ENCODE measurements around the gene SLC17A3. TPM values are rescaled to one million over a fixed set of nuclear protein-coding genes. Genes with fewer than 3 reads are reported as not detected.

Gene SLC17A3
- total RNA-seq, 5 donors from 2014 or later (not counting 1 experiment from before 2014, with no cell fraction given), result 0.38 to 1.0 (median 0.67) TPM; not detected in 1

DNA sequence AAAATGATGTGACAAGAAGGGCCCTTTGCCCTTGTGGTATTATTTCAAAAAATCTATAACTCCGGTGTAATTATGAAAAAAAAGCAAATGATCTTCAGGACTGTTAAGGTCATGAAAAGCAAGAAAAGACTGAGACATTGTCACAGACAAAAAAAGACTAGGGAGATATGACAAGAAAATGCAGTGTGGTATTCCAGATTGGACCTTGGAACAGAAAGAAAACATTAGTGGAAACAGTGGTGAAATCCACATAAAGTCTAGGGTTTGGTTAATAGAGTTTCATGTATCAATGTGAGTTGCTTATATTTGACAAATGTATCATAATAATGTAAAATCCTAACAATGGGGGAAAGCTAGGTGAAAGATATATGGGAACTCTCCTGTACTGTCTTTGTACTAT, 26.8 kb upstream of the SLC17A3 start:
- Histone ChIP-seq H3K4me1 (ENCODE audit: control insufficient read depth in 1 of 2, extremely low read depth in 1 of 2, insufficient read depth in 2 of 2, low read length in 2 of 2) (no peaks in the 10 kb centered on the region), H3K27ac (ENCODE audit: low read length) (no peak overlapping the region), H3K9me3 (no peaks in the 10 kb centered on the region), H3K27me3 (replicated peaks in 1 of 2; ENCODE audit: control insufficient read depth in 2 of 2, extremely low read depth in 1 of 2, insufficient read depth in 2 of 2, low read length in 1 of 2) (no peaks in the 10 kb centered on the region), H3K4me3 (ENCODE audit: control insufficient read depth in 1 of 2, extremely low read depth in 1 of 2, low read length in 1 of 2) (no peak overlapping the region), H3K36me3 (ENCODE audit: control insufficient read depth in 2 of 2, extremely low read depth in 1 of 2, insufficient read depth in 1 of 2, low read length in 1 of 2) (no peaks in the 10 kb centered on the region)
- ChIA-PET POLR2A (no interaction called here), CTCF (no interaction called here)
- Mint-ChIP-seq H3K9me3 (no peaks in the 10 kb centered on the region), H3K4me3 (no peak overlapping the region), H3K4me1 (no peaks in the 10 kb centered on the region), H3K27ac (no peak overlapping the region), H3K27me3 (peaks cover 11 to 13% of the 10 kb centered on the region in 2 donors), H3K36me3 (no peaks in the 10 kb centered on the region)
- DNase-seq, result no peak
- no peak for ATAC-seq (replicated peaks in 1 of 4)
- 50% methylated on average over 1 of the region's 1 CpG for WGBS (ENCODE audit: insufficient coverage)

DNA sequence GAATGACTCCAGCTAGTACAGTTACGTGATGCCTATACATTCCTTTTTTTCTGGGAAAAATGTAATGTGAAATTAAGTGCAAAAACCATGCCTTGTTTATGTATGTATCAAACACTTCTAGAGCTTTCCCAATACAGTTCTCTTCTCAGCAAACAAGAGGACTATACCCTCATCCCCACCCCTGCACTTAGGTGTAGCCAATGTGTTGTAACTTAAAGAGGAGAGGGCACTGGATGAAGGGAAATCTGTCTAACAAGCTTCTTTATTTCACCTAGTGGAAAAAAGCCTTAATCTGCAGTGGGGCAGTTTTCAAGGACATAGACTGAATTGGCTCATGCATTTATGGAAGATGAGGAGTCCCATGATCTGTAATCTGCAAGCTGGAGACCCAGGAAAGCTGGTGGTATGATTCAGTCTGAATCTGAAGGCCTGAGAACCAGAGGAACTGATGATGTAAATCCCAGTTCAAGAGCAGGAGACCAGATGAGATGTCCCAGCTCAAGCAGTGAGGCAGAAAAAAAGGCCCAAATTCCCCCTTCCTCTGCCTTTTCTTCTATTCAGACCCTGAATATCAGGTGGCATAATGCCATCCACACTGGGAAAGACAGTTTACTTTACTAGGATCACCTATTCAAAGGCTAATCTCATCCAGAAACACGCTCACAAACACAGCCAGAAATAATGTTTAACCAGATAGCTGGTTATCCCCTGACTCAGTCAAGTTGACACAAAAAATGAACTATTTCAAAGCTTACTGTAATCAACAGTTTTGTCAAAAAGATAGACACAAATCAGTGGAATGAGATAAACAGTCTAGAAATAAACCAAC, 25.8 kb upstream of the SLC17A3 start:
- POLR2A ChIA-PET, result interaction anchor here in 1 of 2 donors (0.6 kb wide), 1 partner anchor 103 kb away, joined by 4 read pairs; no protein-coding TSS in a partner anchor
- no peaks in the 10 kb centered on the region for H3K9me3 Mint-ChIP-seq
- H3K36me3 Mint-ChIP-seq, result no peaks in the 10 kb centered on the region
- DNase-seq (no peak), ATAC-seq (replicated peaks in 1 of 4) (no peak)
- H3K9me3 ChIP-seq, result no peaks in the 10 kb centered on the region
- no peak overlapping the region for H3K4me3 ChIP-seq (ENCODE audit: control insufficient read depth in 1 of 2, extremely low read depth in 1 of 2, low read length in 1 of 2)
- peaks cover 9 to 13% of the 10 kb centered on the region in 2 donors for H3K27me3 Mint-ChIP-seq
- no peaks in the 10 kb centered on the region for H3K4me1 Mint-ChIP-seq
- H3K4me1 ChIP-seq (ENCODE audit: control insufficient read depth in 1 of 2, extremely low read depth in 1 of 2, insufficient read depth in 2 of 2, low read length in 2 of 2), result no peaks in the 10 kb centered on the region
- no peak overlapping the region for H3K27ac Mint-ChIP-seq
- no peaks in the 10 kb centered on the region for H3K36me3 ChIP-seq (ENCODE audit: control insufficient read depth in 2 of 2, extremely low read depth in 1 of 2, insufficient read depth in 1 of 2, low read length in 1 of 2)
- WGBS (ENCODE audit: insufficient coverage), result no CpG with 5 or more reads among the region's 2 CpGs
- no peak overlapping the region for H3K4me3 Mint-ChIP-seq
- H3K27ac ChIP-seq (ENCODE audit: low read length), result no peak overlapping the region
- H3K27me3 ChIP-seq (replicated peaks in 1 of 2; ENCODE audit: control insufficient read depth in 2 of 2, extremely low read depth in 1 of 2, insufficient read depth in 2 of 2, low read length in 1 of 2), result no peaks in the 10 kb centered on the region
- CTCF ChIA-PET, result interaction anchor here (0.6 to 1.1 kb wide), 2 partner anchors 15 to 1871 kb away, joined by 3 read pairs; no protein-coding TSS in a partner anchor

DNA sequence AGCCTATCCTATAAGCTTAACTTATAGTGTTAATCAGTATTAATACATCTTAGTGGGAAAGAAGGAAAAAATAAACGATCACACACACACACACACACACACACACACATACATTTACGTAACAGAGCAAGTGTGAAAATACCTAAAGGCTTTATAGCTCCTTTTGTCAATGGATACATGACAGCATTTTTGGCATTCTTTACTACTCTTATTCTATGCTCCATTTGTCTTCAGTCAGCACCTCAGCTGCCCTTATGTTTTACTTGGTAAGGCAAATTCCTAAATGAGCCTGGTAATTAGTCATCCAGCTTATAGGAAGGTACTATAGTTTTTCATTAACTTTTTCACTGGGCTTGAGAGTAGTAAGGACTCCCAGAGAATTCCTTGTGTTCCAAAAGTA, 25.1 kb upstream of the SLC17A3 start:
- no CpG with 5 or more reads among the region's 2 CpGs for WGBS (ENCODE audit: insufficient coverage)
- H3K27me3 Mint-ChIP-seq, result peaks cover 5 to 8% of the 10 kb centered on the region in 2 donors
- no peaks in the 10 kb centered on the region for H3K36me3 Mint-ChIP-seq
- no peaks in the 10 kb centered on the region for H3K9me3 Mint-ChIP-seq
- H3K4me1 ChIP-seq (ENCODE audit: control insufficient read depth in 1 of 2, extremely low read depth in 1 of 2, insufficient read depth in 2 of 2, low read length in 2 of 2), result no peaks in the 10 kb centered on the region
- no peaks in the 10 kb centered on the region for H3K36me3 ChIP-seq (ENCODE audit: control insufficient read depth in 2 of 2, extremely low read depth in 1 of 2, insufficient read depth in 1 of 2, low read length in 1 of 2)
- ChIA-PET POLR2A (interaction anchor here in 1 of 2 donors (0.7 kb wide), 2 partner anchors 59 to 105 kb away, joined by 3 to 4 read pairs; no protein-coding TSS in a partner anchor), CTCF (interaction anchor here (0.6 to 1.1 kb wide), 3 partner anchors 15 to 1871 kb away, joined by 3 read pairs; no protein-coding TSS in a partner anchor)
- no peak overlapping the region for H3K4me3 Mint-ChIP-seq
- no peak overlapping the region for H3K27ac ChIP-seq (ENCODE audit: low read length)
- no peak for DNase-seq
- no peak for ATAC-seq (replicated peaks in 1 of 4)
- no peaks in the 10 kb centered on the region for H3K9me3 ChIP-seq
- no peaks in the 10 kb centered on the region for H3K27me3 ChIP-seq (replicated peaks in 1 of 2; ENCODE audit: control insufficient read depth in 2 of 2, extremely low read depth in 1 of 2, insufficient read depth in 2 of 2, low read length in 1 of 2)
- no peak overlapping the region for H3K27ac Mint-ChIP-seq
- no peaks in the 10 kb centered on the region for H3K4me1 Mint-ChIP-seq
- no peak overlapping the region for H3K4me3 ChIP-seq (ENCODE audit: control insufficient read depth in 1 of 2, extremely low read depth in 1 of 2, low read length in 1 of 2)

DNA sequence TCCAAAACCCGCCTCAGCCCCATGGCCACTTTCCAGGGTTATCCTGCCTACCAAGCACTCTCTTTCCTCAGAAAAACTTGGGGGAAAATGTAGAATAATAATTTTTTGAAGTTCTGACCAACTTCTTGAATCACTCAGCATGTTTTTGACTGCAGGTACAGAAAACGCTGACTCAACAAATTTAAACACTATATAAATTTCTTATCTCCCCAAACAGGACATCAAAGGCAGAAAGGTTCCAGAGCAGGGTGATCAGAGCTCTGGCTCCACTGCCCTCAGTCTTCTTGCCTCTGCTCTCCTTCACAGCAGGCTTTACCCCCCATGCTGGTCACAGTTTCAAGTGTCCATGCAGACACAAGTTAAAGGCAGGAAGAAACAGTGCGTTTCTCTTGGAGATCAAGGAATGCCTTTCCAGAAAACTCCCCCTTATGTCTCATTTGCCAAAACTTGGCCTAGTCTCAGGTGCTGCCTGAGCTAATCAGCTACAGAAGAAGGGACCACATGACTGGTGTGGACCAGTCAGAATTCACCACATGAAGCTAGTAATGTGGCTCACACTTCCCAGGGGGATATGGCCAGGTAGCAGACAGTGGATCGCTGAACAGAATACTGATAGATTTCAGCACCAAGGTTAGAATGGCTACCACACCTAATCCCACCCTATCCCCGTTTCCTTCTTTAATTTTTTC, 24.4 kb upstream of the SLC17A3 start:
- POLR2A ChIA-PET, result interaction anchor here in 1 of 2 donors (0.7 kb wide), 2 partner anchors 60 to 105 kb away, joined by 3 to 4 read pairs; no protein-coding TSS in a partner anchor
- WGBS (ENCODE audit: insufficient coverage), result 100% methylated on average over 1 of the region's 5 CpGs

DNA sequence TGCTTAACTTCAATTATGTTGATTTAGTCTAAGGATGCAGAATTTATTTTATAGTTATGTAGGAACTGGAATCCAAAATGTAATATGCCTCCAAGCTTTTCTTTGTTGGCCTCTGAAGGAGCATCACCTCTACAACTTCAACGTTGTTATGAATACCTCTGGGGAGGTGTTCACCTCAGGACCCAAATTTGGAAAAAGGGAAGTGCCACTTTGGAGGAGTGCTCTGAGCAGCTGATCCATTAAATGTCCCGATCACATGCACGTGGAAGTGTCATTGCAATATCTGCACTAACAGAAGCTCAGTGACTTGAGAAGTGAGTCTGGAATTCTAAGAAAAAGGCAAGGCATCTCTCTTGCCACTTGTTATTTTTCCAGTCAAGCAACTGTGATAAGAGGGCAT, 22.2 kb upstream of the SLC17A3 start:
- Mint-ChIP-seq H3K36me3 (no peaks in the 10 kb centered on the region), H3K4me3 (no peak overlapping the region), H3K4me1 (no peaks in the 10 kb centered on the region), H3K27me3 (peaks cover 0 to 4% of the 10 kb centered on the region in 2 donors), H3K9me3 (no peaks in the 10 kb centered on the region), H3K27ac (no peak overlapping the region)
- H3K36me3 ChIP-seq (ENCODE audit: control insufficient read depth in 2 of 2, extremely low read depth in 1 of 2, insufficient read depth in 1 of 2, low read length in 1 of 2), result no peaks in the 10 kb centered on the region
- H3K4me3 ChIP-seq (ENCODE audit: control insufficient read depth in 1 of 2, extremely low read depth in 1 of 2, low read length in 1 of 2), result no peak overlapping the region
- no peak for ATAC-seq (replicated peaks in 1 of 4)
- H3K27ac ChIP-seq (ENCODE audit: low read length), result no peak overlapping the region
- no CpG with 5 or more reads among the region's 3 CpGs for WGBS (ENCODE audit: insufficient coverage)
- no peaks in the 10 kb centered on the region for H3K9me3 ChIP-seq
- H3K27me3 ChIP-seq (replicated peaks in 1 of 2; ENCODE audit: control insufficient read depth in 2 of 2, extremely low read depth in 1 of 2, insufficient read depth in 2 of 2, low read length in 1 of 2), result no peaks in the 10 kb centered on the region
- no peak for DNase-seq
- no peaks in the 10 kb centered on the region for H3K4me1 ChIP-seq (ENCODE audit: control insufficient read depth in 1 of 2, extremely low read depth in 1 of 2, insufficient read depth in 2 of 2, low read length in 2 of 2)
- ChIA-PET CTCF (interaction anchor here in 1 of 2 donors (0.7 to 1.6 kb wide), 2 partner anchors 13 to 14 kb away, joined by 3 to 5 read pairs; no protein-coding TSS in a partner anchor), POLR2A (no interaction called here)

More for the DNA sequence above, 24.4 kb upstream of the SLC17A3 start:
- H3K36me3 Mint-ChIP-seq, result no peaks in the 10 kb centered on the region
- CTCF ChIA-PET, result interaction anchor here in 1 of 2 donors (0.6 to 1.1 kb wide), 2 partner anchors 16 to 235 kb away, joined by 3 read pairs; no protein-coding TSS in a partner anchor
- ATAC-seq (replicated peaks in 1 of 4), result no peak
- H3K9me3 Mint-ChIP-seq, result no peaks in the 10 kb centered on the region
- Histone ChIP-seq H3K36me3 (ENCODE audit: control insufficient read depth in 2 of 2, extremely low read depth in 1 of 2, insufficient read depth in 1 of 2, low read length in 1 of 2) (no peaks in the 10 kb centered on the region), H3K9me3 (no peaks in the 10 kb centered on the region), H3K4me1 (ENCODE audit: control insufficient read depth in 1 of 2, extremely low read depth in 1 of 2, insufficient read depth in 2 of 2, low read length in 2 of 2) (no peaks in the 10 kb centered on the region), H3K27me3 (replicated peaks in 1 of 2; ENCODE audit: control insufficient read depth in 2 of 2, extremely low read depth in 1 of 2, insufficient read depth in 2 of 2, low read length in 1 of 2) (no peaks in the 10 kb centered on the region), H3K4me3 (ENCODE audit: control insufficient read depth in 1 of 2, extremely low read depth in 1 of 2, low read length in 1 of 2) (no peak overlapping the region), H3K27ac (ENCODE audit: low read length) (no peak overlapping the region)
- peaks cover 5 to 7% of the 10 kb centered on the region in 2 donors for H3K27me3 Mint-ChIP-seq
- H3K4me1 Mint-ChIP-seq, result no peaks in the 10 kb centered on the region
- no peak overlapping the region for H3K27ac Mint-ChIP-seq
- no peak overlapping the region for H3K4me3 Mint-ChIP-seq
- DNase-seq, result no peak

DNA sequence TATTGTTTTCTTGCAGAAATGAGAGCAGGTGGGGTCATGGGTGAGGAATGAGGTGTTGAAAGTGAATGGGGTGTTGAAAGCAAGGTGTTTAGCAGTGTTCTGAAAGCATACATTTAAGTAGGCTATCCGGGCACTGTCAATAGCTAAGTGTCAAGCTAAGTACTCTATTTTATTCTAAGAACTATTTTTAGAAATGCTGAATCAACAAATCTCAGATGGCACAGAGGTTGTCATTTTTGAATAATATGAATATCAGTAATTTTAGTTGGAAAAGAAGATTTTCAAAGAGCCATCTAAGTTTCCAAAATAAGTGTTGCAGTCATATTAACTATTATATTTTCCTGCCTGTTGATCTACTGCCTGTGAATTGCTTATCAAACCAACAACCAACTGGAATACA, 21.7 kb upstream of the SLC17A3 start:
- ChIA-PET POLR2A (no interaction called here), CTCF (interaction anchor here in 1 of 2 donors (0.7 to 1.6 kb wide), 2 partner anchors 13 to 14 kb away, joined by 3 to 5 read pairs; no protein-coding TSS in a partner anchor)
- Mint-ChIP-seq H3K36me3 (no peaks in the 10 kb centered on the region), H3K27ac (no peak overlapping the region), H3K4me3 (no peak overlapping the region), H3K9me3 (no peaks in the 10 kb centered on the region), H3K4me1 (no peaks in the 10 kb centered on the region), H3K27me3 (peaks cover 0 to 4% of the 10 kb centered on the region in 2 donors)
- Histone ChIP-seq H3K4me1 (ENCODE audit: control insufficient read depth in 1 of 2, extremely low read depth in 1 of 2, insufficient read depth in 2 of 2, low read length in 2 of 2) (no peaks in the 10 kb centered on the region), H3K27ac (ENCODE audit: low read length) (no peak overlapping the region), H3K4me3 (ENCODE audit: control insufficient read depth in 1 of 2, extremely low read depth in 1 of 2, low read length in 1 of 2) (no peak overlapping the region), H3K27me3 (replicated peaks in 1 of 2; ENCODE audit: control insufficient read depth in 2 of 2, extremely low read depth in 1 of 2, insufficient read depth in 2 of 2, low read length in 1 of 2) (no peaks in the 10 kb centered on the region), H3K9me3 (no peaks in the 10 kb centered on the region), H3K36me3 (ENCODE audit: control insufficient read depth in 2 of 2, extremely low read depth in 1 of 2, insufficient read depth in 1 of 2, low read length in 1 of 2) (no peaks in the 10 kb centered on the region)
- DNase-seq (no peak), ATAC-seq (replicated peaks in 1 of 4) (no peak)
- WGBS (ENCODE audit: insufficient coverage), result no CpG with 5 or more reads among the region's 1 CpG
